ENCODE data around the gene LDHD.

- TF ChIP-seq CTCF (optimal IDR thresholded peaks at IDR 0.05 in 1 of 3, IDR thresholded peaks at IDR 0.05 in 1 of 3, conservative IDR thresholded peaks at IDR 0.05 in 1 of 3; ENCODE audit: extremely low read depth in 1 of 3, insufficient read depth in 2 of 3, low read length in 3 of 3): no peak
- TF ChIP-seq EZH2 (IDR thresholded peaks at IDR 0.05; ENCODE audit: low read length): no peak
Observed at GRCh38 chr16:75073545-75074303, 42.9 kb downstream of the LDHD start.

Measured in keratinocyte (primary cell).